NCI-H1048 (cell line): ENCODE measurements around the gene TSHZ2.
"Not testable (repeated sequence)": the region's sequence is repeated elsewhere in the genome, so short reads cannot be mapped to it uniquely, and the experiment has no call there.

ENCODE experiments used
- DNase-seq: peaks from one replicate; lab custom pipeline; 2025; lab: John Stamatoyannopoulos, UW

Gene TSHZ2

GRCh38 chr20:52964131-52964530 is 8.0 kb upstream of the TSHZ2 start:
- DNase-seq: no peak

GRCh38 chr20:52965380-52965779 is 6.8 kb upstream of the TSHZ2 start:
- no peak for DNase-seq

DNA sequence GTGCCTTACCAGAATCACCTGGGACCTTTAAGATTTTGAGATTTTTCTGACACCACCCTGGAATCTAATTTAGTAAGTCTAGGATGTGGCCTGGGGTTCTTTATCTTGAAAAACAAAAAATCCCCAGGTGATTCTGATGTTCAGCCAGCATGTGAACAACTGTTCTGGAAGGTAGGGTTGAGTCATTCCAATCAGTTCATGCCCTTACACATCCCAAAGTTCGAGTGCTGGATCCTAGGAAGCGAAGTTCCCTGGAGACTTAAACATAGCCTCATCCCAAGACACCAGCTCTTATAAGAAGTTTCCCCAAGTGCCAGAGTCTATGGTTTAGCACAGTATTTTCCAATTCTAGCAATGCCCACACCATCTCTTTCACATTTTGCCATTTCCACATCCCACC is 6.3 kb upstream of the TSHZ2 start:
- no peak for DNase-seq

DNA sequence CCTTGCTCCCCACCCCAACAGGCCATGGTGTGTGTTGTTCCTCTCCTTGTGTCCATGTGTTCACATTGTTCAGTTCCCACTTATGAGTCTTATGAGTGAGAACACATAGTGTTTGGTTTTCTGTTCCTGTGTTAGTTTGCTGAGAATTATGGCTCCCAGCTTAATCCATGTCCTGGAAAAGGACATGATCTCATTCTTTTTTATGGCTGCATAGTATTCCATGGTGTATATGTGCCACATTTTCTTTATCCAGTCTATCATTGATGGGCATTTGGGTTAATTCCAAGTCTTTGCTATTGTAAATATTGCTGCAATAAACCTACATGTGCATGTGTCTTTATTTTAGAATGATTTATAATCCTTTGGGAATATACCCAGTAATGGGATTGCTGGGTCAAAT is 5.6 kb upstream of the TSHZ2 start:
- not testable (repeated sequence) for DNase-seq

GRCh38 chr20:52971498-52972189 is 514 bp upstream of the TSHZ2 start:
- DNase-seq: no peak

DNA sequence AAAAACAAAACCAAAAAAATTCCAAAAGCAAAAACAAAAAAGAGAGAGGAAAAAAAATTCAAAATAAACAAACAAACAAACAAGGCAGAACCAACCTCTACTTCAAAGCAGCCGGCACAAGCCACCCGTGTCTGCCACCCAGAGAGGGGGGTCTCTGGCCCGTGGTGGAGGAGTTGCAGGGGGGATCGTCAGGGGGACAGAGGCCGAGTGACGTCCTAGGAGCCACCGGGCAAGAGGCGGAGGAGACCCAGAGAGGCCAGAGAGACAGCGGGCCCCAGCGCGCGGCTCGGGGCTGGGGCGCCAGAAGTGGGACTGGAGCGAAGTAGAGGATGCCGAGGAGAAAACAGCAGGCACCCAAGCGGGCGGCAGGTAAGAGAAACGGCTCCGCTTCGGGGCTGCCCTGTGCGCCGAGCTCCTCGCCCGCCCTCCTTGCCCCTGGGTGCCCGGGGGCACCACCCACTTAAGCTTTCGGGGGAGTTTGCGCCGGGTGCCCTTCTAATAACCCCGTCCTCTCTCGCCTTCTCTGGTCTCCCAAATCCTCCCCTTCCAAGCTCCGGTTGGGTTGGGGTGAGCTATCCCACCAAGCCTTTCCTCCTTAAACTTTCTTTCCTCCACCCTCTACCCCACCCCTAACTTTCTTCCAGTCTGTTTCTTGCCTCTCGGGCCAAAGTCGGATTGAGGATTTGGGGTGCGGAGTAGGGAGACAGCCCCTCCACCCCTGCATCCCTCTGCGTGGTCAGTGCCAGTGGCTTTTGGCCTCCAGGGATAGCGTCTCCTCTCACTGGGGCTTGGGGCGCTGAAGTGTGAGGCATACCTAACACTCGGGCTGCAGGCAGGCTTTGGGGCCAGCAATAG is 1.0 kb downstream of the TSHZ2 start:
- no peak for DNase-seq

DNA sequence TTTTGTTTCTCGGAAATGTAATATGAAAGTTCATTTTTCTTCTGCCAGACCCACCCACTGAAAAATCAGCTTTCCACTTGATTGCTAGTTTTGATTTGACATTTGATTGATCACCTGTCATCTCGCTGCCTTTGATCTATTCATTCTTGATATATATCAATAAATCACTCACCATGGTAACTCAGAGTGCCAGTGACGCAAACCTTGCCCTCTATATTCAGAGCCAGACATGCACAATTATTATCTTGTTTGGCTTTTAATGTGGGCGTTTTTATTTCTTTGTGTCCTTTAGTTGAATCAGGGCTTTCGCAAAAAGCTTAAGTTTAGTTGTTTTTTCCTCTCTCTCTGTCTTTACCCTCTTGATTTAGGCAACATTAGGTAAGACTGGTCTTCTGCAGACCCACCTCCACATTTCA is 2.0 kb downstream of the TSHZ2 start:
- DNase-seq: no peak

DNA sequence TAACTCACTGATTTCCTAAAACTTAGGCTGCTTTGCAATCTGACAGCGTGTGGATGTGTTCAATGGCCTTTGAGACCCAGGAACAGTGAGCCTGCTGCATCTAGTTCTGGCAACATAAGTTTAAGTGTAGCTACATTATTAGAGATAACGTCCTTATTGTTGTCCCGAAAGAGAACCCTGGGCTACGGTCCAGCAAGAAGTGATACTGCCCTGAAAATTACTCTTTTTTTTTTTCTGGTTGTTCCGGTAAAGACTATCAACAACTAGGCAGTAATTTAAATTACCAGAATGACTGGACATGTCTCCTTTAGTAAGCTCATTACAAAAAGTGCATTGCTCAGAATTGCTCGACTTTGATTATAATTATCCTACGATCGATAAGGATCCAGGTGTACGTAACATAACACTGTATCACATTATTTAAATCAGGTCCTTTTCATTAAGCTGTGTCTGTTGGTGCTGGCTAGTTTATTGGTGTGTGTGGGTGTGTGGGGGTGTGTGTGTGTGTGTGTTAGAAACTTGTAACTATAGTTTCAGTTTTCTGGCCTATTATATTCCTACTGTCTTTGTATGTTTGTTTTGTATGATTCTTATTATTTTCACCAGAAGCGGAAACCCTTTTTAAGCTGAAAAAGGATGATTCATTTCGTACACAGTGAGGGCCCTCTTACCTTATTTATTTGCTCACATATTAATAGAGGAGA is 3.0 kb downstream of the TSHZ2 start:
- no peak for DNase-seq

- no peak for DNase-seq
Observed at GRCh38 chr20:52975803-52976531, 3.8 kb downstream of the TSHZ2 start.

- no peak for DNase-seq
Observed at GRCh38 chr20:52978851-52979250, 6.7 kb downstream of the TSHZ2 start.

- DNase-seq: no peak
Observed at GRCh38 chr20:52981051-52981450, 8.9 kb downstream of the TSHZ2 start.

DNA sequence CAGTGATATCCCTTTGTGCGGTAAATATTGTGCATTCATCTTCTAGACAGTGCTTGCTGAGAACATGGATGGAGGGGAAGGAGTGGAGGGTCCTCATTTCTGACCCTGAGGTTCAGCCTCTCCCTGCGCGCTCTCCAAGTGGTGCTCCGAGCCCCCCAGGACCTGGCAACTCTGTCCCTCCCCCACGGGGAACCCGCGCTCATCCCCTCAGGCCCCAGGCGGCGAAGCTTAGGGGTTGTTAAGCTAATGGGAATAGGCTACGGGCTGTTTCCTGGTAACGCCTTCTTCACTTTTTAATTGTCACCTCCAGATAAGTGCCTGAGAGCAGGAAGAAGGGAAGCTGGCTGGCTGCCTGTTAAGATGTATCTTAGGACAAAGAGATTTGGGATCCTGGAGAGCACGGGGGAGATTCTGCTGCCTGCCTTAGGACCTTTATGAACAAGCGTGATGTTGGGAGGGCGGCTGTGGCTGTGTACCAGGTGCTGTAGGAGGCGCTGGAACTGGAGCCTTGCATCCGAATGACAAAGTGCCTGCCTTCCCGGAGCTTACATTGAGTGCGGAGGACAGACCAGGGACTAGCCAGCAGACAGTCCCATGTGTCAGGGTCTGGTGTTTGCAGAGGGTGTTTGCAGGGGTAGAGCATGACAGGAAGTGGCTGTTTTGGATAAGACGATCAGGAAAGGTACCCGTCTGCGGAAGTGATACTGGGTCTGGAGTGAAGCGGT is 11.7 kb downstream of the TSHZ2 start:
- no peak for DNase-seq

- DNase-seq: no peak
Observed at GRCh38 chr20:52984451-52984810, 12.3 kb downstream of the TSHZ2 start.

DNA sequence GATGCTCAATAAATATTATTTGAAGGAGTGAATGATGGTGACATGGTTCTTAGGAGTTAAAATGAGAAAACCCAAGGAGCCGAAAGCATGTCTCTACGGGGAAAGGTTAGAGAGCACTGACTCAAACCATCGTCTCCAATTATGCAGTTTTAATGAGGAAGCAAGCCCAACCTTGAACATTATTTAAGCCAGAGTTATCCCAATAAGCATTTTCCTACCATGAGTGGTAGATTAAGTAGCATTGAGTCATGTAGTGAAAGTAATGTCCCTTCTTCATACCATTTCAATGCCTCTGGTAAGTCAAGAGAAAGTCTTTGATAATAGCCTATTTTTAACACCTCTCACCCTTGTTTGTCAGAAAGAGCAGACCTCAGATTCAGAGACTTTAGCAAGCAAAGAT is 13.5 kb downstream of the TSHZ2 start:
- no peak for DNase-seq

- no peak for DNase-seq
Observed at GRCh38 chr20:52987295-52987694, 15.1 kb downstream of the TSHZ2 start.

GRCh38 chr20:52991830-52992229 is 19.7 kb downstream of the TSHZ2 start:
- DNase-seq: no peak

- DNase-seq: no peak
Observed at GRCh38 chr20:52992632-52993031, 20.5 kb downstream of the TSHZ2 start.

GRCh38 chr20:52993076-52993475 is 20.9 kb downstream of the TSHZ2 start:
- no peak for DNase-seq

DNA sequence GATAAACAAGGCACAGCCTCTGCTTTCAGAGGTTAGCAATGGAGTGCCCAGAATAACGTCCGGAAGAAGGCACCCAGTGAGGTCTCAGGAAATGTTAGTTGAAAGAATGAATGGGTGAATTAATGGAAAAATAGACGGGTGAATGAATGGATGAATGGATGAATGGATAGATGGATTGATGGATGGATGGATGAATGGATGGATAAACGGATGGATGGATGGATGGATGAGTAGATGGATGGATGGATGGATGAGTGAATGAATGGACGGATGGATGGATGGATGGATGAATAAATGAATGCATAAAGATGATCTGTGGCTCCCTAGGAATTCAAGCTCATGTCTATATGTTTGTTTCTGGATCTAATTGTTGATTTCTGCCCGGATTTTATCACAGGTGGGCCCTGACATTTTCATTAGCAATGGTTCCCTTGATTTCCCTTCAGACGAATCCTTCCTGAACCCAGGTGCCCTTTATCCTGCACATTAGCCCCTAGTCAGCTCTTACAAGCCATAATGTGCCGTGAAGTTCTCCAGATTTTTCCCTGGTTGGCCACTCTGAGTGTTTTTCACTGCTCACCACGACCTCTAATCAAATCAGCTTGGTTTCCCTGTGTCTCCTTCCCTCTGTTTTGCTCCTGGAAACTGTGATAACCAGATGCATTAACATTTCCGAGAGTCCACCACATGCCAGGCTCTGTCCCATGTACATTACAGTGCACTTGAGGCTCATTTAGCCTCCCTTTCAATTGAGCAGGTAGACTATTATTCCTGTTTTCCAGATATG is 22.2 kb downstream of the TSHZ2 start:
- DNase-seq: no peak

DNA sequence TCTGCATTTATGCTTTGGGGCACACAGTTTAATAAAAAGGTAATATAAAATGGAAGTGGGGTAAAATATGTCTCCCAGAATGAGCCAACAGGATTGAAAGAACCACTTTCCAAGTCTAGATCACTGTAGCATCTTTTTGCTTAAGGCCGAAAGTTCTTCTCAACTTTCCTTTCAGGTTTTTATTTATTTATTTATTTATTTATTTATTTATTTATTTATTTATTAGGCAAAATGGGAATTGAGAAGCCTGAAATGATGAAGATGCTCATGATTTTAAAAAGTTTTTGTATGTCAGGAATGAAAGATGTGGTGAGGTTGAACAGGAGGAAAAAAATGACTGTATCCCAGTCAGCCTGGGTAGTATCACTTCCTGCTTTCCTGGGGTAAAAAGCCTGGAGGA is 24.0 kb downstream of the TSHZ2 start:
- no peak for DNase-seq

DNA sequence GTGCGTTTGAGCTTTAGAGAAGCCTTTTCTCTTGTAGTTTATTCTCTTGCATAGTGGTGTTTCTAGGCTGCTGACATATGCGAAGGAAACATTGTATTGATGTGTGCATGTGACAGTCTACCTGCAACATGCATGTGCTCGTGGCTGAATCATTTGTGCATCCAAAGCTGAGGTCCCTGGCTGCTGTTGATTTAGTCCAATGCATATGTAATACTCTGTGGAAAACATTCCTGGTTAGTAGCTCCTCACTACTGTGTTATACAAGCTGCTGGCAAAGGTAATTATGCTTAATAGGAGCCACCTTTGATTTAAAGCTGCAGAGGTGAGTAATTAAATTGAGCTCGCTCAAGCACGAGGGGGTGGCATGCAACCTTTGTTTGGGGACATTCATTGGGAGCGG is 24.5 kb downstream of the TSHZ2 start:
- no peak for DNase-seq
